HepG2 (cell line): ENCODE data around the gene LEMD1. TPM values are rescaled to one million over a fixed set of nuclear protein-coding genes. Genes with fewer than 3 reads are reported as not detected.

Experiments used
- STAT6 ChIP-seq: sonication (generic); formaldehyde crosslinking; IDR thresholded peaks from 2 replicates; pipeline ENCODE4 v1.4.0; 2020; ENCODE audit warnings: missing genetic modification reagents, mild to moderate bottlenecking, borderline replicate concordance
- TAF1 ChIP-seq: sonication (generic); formaldehyde crosslinking; IDR thresholded peaks from 2 replicates; pipeline ENCODE4 v1.4.0; 2020; ENCODE audit warnings: missing genetic modification reagents
- YY1 ChIP-seq: IDR thresholded peaks from 2 replicates; pipeline ENCODE4 v1.6.1; 2011; ENCODE audit warnings: low read length, low read depth, moderate library complexity, mild to moderate bottlenecking; ENCODE audit not compliant: insufficient read depth, insufficient replicate concordance
- ZNF253 ChIP-seq: sonication (generic); formaldehyde crosslinking; IDR thresholded peaks from 2 replicates; pipeline ENCODE4 v1.8.0; 2022; ENCODE audit warnings: mild to moderate bottlenecking, missing genetic modification reagents, borderline replicate concordance
- ZNF3 ChIP-seq: IDR thresholded peaks from 2 replicates; pipeline ENCODE4 v1.7.0; 2017; ENCODE audit warnings: inconsistent platforms
- ZNF768 ChIP-seq: sonication (generic); formaldehyde crosslinking; IDR thresholded peaks from 2 replicates; pipeline ENCODE4 v1.4.0; 2020; ENCODE audit warnings: missing genetic modification reagents
- polyA plus RNA-seq, 8 experiments: library from polyadenylated mRNA; depleted of rRNA in 3 of 8; stranded (reverse) in 7 of 8; unstranded in 1 of 8; fragments of >200 nt; fragmentation: Illumina TruSeq in 4 of 8; extraction: Trizol in 4 of 8; gene quantifications; 2 replicates each; pipeline versions ENCODE4 v1.2.1 to v1.2.3, GENCODE V29; 2011 to 2016; ENCODE audit warnings: low read depth in 4 of 8, missing spikeins in 1 of 8, mixed read lengths in 1 of 8; ENCODE audit not compliant: insufficient read depth in 1 of 8
- total RNA-seq, 5 experiments: library from RNA; depleted of rRNA; stranded (reverse); fragments of >200 nt; fragmentation: Illumina TruSeq; extraction: Trizol; gene quantifications; 2 replicates each; pipeline ENCODE4 v1.2.3, GENCODE V29; 2016; ENCODE audit warnings: low read depth in 1 of 5
- TF ChIP-seq, protein P1 (sequence below), 2 experiments: fragments of 450-650 bp in 1 of 2; sonication (generic) in 1 of 2; formaldehyde crosslinking in 1 of 2; IDR thresholded peaks; 2 replicates each; pipeline versions ENCODE4 v1.6.1 to v1.8.0; 2016 to 2022; ENCODE audit warnings: antibody characterized with exemption in 1 of 2, mild to moderate bottlenecking in 1 of 2, missing genetic modification reagents in 1 of 2
- TF ChIP-seq, protein P2 (sequence below): sonication (generic); formaldehyde crosslinking; conservative IDR thresholded peaks from 2 replicates; pipeline ENCODE4 v1.4.0; 2020; ENCODE audit warnings: missing genetic modification reagents

The LEMD1 gene
- total and polyA plus RNA-seq, 2 of the 13 experiments (the other 11 are each of a cell fraction or from before 2014, with no cell fraction given) = 1.4 to 2.3 TPM

GRCh38 chr1:205458777-205459566 is 37.1 kb upstream of the LEMD1 start (continued):
- TF ChIP-seq, protein P1, sequence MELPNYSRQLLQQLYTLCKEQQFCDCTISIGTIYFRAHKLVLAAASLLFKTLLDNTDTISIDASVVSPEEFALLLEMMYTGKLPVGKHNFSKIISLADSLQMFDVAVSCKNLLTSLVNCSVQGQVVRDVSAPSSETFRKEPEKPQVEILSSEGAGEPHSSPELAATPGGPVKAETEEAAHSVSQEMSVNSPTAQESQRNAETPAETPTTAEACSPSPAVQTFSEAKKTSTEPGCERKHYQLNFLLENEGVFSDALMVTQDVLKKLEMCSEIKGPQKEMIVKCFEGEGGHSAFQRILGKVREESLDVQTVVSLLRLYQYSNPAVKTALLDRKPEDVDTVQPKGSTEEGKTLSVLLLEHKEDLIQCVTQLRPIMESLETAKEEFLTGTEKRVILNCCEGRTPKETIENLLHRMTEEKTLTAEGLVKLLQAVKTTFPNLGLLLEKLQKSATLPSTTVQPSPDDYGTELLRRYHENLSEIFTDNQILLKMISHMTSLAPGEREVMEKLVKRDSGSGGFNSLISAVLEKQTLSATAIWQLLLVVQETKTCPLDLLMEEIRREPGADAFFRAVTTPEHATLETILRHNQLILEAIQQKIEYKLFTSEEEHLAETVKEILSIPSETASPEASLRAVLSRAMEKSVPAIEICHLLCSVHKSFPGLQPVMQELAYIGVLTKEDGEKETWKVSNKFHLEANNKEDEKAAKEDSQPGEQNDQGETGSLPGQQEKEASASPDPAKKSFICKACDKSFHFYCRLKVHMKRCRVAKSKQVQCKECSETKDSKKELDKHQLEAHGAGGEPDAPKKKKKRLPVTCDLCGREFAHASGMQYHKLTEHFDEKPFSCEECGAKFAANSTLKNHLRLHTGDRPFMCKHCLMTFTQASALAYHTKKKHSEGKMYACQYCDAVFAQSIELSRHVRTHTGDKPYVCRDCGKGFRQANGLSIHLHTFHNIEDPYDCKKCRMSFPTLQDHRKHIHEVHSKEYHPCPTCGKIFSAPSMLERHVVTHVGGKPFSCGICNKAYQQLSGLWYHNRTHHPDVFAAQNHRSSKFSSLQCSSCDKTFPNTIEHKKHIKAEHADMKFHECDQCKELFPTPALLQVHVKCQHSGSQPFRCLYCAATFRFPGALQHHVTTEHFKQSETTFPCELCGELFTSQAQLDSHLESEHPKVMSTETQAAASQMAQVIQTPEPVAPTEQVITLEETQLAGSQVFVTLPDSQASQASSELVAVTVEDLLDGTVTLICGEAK (IDR thresholded peaks at IDR 0.05) = no peak
- TF ChIP-seq, protein P1 (CRISPR knock-in tag; IDR thresholded peaks at IDR 0.05) = no peak
- TF ChIP-seq ZNF768 (CRISPR knock-in tag) = no peak
- TF ChIP-seq, protein P2, sequence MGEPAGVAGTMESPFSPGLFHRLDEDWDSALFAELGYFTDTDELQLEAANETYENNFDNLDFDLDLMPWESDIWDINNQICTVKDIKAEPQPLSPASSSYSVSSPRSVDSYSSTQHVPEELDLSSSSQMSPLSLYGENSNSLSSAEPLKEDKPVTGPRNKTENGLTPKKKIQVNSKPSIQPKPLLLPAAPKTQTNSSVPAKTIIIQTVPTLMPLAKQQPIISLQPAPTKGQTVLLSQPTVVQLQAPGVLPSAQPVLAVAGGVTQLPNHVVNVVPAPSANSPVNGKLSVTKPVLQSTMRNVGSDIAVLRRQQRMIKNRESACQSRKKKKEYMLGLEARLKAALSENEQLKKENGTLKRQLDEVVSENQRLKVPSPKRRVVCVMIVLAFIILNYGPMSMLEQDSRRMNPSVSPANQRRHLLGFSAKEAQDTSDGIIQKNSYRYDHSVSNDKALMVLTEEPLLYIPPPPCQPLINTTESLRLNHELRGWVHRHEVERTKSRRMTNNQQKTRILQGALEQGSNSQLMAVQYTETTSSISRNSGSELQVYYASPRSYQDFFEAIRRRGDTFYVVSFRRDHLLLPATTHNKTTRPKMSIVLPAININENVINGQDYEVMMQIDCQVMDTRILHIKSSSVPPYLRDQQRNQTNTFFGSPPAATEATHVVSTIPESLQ (CRISPR knock-in tag) = no peak
- no peak for TF ChIP-seq YY1
- TF ChIP-seq ZNF253 = no peak
- no peak for TF ChIP-seq STAT6 (CRISPR knock-in tag)
- no peak for TF ChIP-seq ZNF3
- TF ChIP-seq TAF1 (CRISPR knock-in tag) = no peak
